ENCODE measurements around the gene UBXN2A.

The UBXN2A gene

GRCh38 chr2:24050041-24050979, 110.0 kb downstream of the UBXN2A start:
- Histone ChIP-seq H3K27me3 (ENCODE audit: low read length) (no peaks in the 10 kb centered on the region), H3K4me3 (ENCODE audit: insufficient read depth, low read length, poor library complexity, severe bottlenecking) (peak overlapping the region; percentile 90), H3K9me2 (replicated peaks; ENCODE audit: insufficient read depth, low read length) (no peaks in the 10 kb centered on the region), H3K4me2 (ENCODE audit: low read depth, low read length, poor library complexity, severe bottlenecking) (peak overlapping the region; percentile 100), H4K20me1 (ENCODE audit: low read depth, low read length) (no peaks in the 10 kb centered on the region), H3F3A (ENCODE audit: insufficient read depth) (peaks cover 14% of the 10 kb centered on the region), H3K27ac (ENCODE audit: low read depth, low read length) (no peak overlapping the region), H3K9me3 (ENCODE audit: insufficient read depth, low read length) (no peaks in the 10 kb centered on the region), H3K36me3 (ENCODE audit: low read length) (no peaks in the 10 kb centered on the region), H2AFZ (ENCODE audit: low read depth, low read length, severe bottlenecking) (peak overlapping the region; percentile 89), H3K79me2 (ENCODE audit: insufficient read depth, low read length) (peaks cover 17% of the 10 kb centered on the region), H3K9ac (ENCODE audit: low read length) (peak overlapping the region; percentile 60)
- TF ChIP-seq EZH2phosphoT487 (conservative IDR thresholded peaks at IDR 0.05; ENCODE audit: low read length) (no peak), CTCF (IDR thresholded peaks at IDR 0.05; ENCODE audit: insufficient read depth, low read length, poor library complexity, severe bottlenecking) (no peak)

GRCh38 chr2:24051833-24052232, 111.6 kb downstream of the UBXN2A start:
- Histone ChIP-seq H3K9ac (ENCODE audit: low read length) (no peak overlapping the region), H3K36me3 (ENCODE audit: low read length) (no peaks in the 10 kb centered on the region), H2AFZ (ENCODE audit: low read depth, low read length, severe bottlenecking) (no peak overlapping the region), H3K4me3 (ENCODE audit: insufficient read depth, low read length, poor library complexity, severe bottlenecking) (no peak overlapping the region), H3K27me3 (ENCODE audit: low read length) (no peaks in the 10 kb centered on the region), H3K9me3 (ENCODE audit: insufficient read depth, low read length) (no peaks in the 10 kb centered on the region), H3K27ac (ENCODE audit: low read depth, low read length) (no peak overlapping the region), H4K20me1 (ENCODE audit: low read depth, low read length) (no peaks in the 10 kb centered on the region), H3K9me2 (replicated peaks; ENCODE audit: insufficient read depth, low read length) (no peaks in the 10 kb centered on the region), H3K79me2 (ENCODE audit: insufficient read depth, low read length) (peaks cover 4% of the 10 kb centered on the region), H3K4me2 (ENCODE audit: low read depth, low read length, poor library complexity, severe bottlenecking) (no peak overlapping the region), H3F3A (ENCODE audit: insufficient read depth) (peaks cover 14% of the 10 kb centered on the region)
- no peak for TF ChIP-seq CTCF (IDR thresholded peaks at IDR 0.05; ENCODE audit: insufficient read depth, low read length, poor library complexity, severe bottlenecking)
- TF ChIP-seq EZH2phosphoT487 (conservative IDR thresholded peaks at IDR 0.05; ENCODE audit: low read length) = no peak

GRCh38 chr2:24052951-24053350, 112.7 kb downstream of the UBXN2A start:
- Histone ChIP-seq H3K36me3 (ENCODE audit: low read length) (no peaks in the 10 kb centered on the region), H3K4me2 (ENCODE audit: low read depth, low read length, poor library complexity, severe bottlenecking) (no peak overlapping the region), H3K27me3 (ENCODE audit: low read length) (no peaks in the 10 kb centered on the region), H4K20me1 (ENCODE audit: low read depth, low read length) (no peaks in the 10 kb centered on the region), H3K9me2 (replicated peaks; ENCODE audit: insufficient read depth, low read length) (no peaks in the 10 kb centered on the region), H2AFZ (ENCODE audit: low read depth, low read length, severe bottlenecking) (no peak overlapping the region), H3F3A (ENCODE audit: insufficient read depth) (peaks cover 14% of the 10 kb centered on the region), H3K27ac (ENCODE audit: low read depth, low read length) (no peak overlapping the region), H3K9me3 (ENCODE audit: insufficient read depth, low read length) (no peaks in the 10 kb centered on the region), H3K9ac (ENCODE audit: low read length) (no peak overlapping the region), H3K4me3 (ENCODE audit: insufficient read depth, low read length, poor library complexity, severe bottlenecking) (no peak overlapping the region), H3K79me2 (ENCODE audit: insufficient read depth, low read length) (no peaks in the 10 kb centered on the region)
- TF ChIP-seq CTCF (IDR thresholded peaks at IDR 0.05; ENCODE audit: insufficient read depth, low read length, poor library complexity, severe bottlenecking) (no peak), EZH2phosphoT487 (conservative IDR thresholded peaks at IDR 0.05; ENCODE audit: low read length) (no peak)
